Lower lobe of right lung (tissue), 2 donors: Measurements from ENCODE around the gene SLC27A1. TPM values are rescaled to one million over a fixed set of nuclear protein-coding genes. Genes with fewer than 3 reads are reported as not detected.

Experiments used
- ATAC-seq, 2 donors: fragments of 200-7000 bp; cut with Tn5 transposase; one replicate each; pipeline ENCODE4 v1.9.1; 2020 to 2022; ENCODE audit warnings: mild to moderate bottlenecking in 2 of 2, moderate library complexity in 2 of 2
- DNase-seq: peaks from one replicate; pipeline ENCODE4 v3.0.0-alpha.2; 2020
- H3K27ac ChIP-seq: fragments of 200-600 bp; one replicate; pipeline ENCODE4 v1.8.0; 2022
- H3K27me3 ChIP-seq: fragments of 200-600 bp; one replicate; pipeline ENCODE4 v1.8.0; 2022; ENCODE audit warnings: low read depth
- H3K36me3 ChIP-seq: fragments of 200-600 bp; one replicate; pipeline ENCODE4 v1.8.0; 2022; ENCODE audit warnings: mild to moderate bottlenecking
- H3K4me1 ChIP-seq: fragments of 200-600 bp; one replicate; pipeline ENCODE4 v1.8.0; 2022
- H3K4me3 ChIP-seq: fragments of 200-600 bp; one replicate; pipeline ENCODE4 v1.8.0; 2022; ENCODE audit warnings: mild to moderate bottlenecking
- H3K9me3 ChIP-seq: fragments of 200-600 bp; one replicate; pipeline ENCODE4 v1.8.0; 2022
- intact Hi-C: fragments of 100-400 bp; cut with DNase I; formaldehyde crosslinking; loops from one replicate; pipeline ENCODE4 v1.11.0; 2022
- total RNA-seq: library from RNA; stranded (reverse); fragmentation: NEBNext Ultra II Directional; extraction: Animal tissue kit (Norgen Biotek cat#: 25700); gene quantifications from one replicate; pipeline ENCODE4 v1.2.1, GENCODE V29; 2021
- TF ChIP-seq, protein P1 (sequence below): fragments of 200-600 bp; IDR thresholded peaks from one replicate; pipeline ENCODE4 v1.8.0; 2022; ENCODE audit warnings: antibody characterized with exemption, mild to moderate bottlenecking
- donor health status: DM: no; HTN: yes; CAD: no; lungs with severe emphysema.

SLC27A1 gene
- total RNA-seq, 1 donor from 2014 or later, result 27.0 TPM

DNA sequence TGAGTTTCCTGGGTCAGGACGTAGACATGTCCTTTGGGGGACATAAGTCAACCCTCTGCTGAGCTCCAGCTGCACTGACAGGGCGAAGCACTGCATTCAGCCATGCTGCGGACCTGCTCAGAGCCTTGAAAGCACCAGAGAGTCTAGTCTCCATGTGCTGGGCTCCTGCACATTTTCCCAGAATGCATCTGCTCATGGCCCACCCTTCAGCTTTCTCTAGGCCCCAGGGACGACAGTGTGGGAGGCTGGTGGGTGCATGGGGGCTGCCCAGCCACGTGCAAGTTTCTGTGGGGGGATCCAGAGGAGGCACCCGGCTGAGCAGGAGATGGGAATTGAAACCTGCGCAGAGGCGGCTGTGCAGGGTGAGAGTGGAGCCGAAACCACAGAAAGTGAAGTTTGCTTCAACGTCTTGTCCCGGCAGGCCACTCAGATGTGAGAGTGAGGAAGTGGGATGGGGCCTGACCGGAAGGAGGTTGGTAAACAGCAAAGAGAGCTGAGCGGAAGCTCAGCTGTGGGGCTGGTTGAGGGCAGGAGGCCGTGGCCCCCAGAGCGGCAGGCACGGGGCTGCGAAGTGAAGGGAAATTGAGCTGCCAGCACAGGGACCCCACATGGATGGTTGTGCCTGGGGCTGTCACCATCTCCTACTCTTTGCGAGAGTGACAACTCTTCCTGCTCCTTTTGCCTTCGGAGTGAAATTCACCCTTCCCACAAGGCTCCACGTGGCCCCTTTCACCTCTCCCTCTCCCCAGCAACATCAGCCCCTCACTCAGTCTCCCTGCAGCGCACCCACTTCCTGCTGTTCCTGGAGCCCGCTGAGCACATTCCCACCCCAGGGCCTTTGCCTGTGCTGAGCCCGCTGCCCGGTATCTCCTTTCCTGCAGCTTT is 52.9 kb downstream of the SLC27A1 start:
- H3K4me3 ChIP-seq, result peak overlapping the region; percentile 4

DNA sequence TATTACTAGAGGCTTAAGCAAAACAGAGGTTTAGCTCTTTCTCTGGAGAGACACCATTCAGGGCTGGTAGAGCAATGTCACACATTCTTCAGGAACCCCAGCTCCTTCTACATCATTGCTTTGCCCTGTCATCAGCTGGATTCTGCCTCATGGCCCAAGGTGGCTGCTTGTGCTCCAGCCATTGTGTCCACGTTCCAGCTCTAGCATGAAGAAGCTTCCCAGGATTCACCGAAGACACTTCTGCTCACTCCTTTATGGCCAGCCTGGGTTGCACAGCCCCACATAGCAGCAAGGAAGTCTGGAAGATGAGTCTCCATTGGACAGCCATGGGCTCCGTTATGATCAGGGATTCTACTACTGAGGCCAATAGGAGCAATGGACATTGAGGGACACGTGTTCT is 54.3 kb downstream of the SLC27A1 start:
- Histone ChIP-seq H3K27me3 (peaks cover 9% of the 10 kb centered on the region), H3K36me3 (peaks cover 13% of the 10 kb centered on the region), H3K9me3 (no peaks in the 10 kb centered on the region), H3K4me1 (peaks cover 22% of the 10 kb centered on the region), H3K4me3 (no peak overlapping the region), H3K27ac (no peak overlapping the region)
- TF ChIP-seq, protein P1, sequence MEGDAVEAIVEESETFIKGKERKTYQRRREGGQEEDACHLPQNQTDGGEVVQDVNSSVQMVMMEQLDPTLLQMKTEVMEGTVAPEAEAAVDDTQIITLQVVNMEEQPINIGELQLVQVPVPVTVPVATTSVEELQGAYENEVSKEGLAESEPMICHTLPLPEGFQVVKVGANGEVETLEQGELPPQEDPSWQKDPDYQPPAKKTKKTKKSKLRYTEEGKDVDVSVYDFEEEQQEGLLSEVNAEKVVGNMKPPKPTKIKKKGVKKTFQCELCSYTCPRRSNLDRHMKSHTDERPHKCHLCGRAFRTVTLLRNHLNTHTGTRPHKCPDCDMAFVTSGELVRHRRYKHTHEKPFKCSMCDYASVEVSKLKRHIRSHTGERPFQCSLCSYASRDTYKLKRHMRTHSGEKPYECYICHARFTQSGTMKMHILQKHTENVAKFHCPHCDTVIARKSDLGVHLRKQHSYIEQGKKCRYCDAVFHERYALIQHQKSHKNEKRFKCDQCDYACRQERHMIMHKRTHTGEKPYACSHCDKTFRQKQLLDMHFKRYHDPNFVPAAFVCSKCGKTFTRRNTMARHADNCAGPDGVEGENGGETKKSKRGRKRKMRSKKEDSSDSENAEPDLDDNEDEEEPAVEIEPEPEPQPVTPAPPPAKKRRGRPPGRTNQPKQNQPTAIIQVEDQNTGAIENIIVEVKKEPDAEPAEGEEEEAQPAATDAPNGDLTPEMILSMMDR, result no peak
- DNase-seq (no peak), ATAC-seq (no peak)
- intact Hi-C loops, result no loop called here

More for the DNA sequence above, 52.9 kb downstream of the SLC27A1 start:
- DNase-seq (peak; percentile 85), ATAC-seq (peak; percentile 82 to 88)
- peaks cover 22% of the 10 kb centered on the region for H3K4me1 ChIP-seq
- intact Hi-C loops, result no loop called here
- peak overlapping the region; percentile 83 for H3K27ac ChIP-seq
- TF ChIP-seq, protein P1, result no peak
- no peaks in the 10 kb centered on the region for H3K27me3 ChIP-seq
- H3K9me3 ChIP-seq, result peaks cover 3% of the 10 kb centered on the region
- H3K36me3 ChIP-seq, result peaks cover 18% of the 10 kb centered on the region

DNA sequence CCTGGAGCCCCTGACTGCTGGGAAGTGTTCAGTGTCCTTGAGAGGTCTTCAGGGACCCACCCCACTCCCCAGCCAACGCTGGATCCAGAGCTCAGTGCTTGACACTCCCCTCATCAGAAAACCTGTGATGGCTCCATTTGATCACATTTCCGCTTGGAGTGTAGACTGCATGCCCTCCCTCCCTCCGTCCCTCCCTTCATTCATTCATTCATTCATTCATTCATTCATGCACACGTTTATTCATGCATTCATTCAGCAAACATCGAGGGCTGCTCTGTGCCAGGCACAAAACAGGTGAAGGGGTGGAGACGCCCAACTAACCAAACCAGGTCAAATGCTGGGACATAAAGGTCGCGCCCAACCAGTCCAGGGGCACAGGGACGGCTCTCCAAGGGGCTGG is 54.8 kb downstream of the SLC27A1 start:
- Histone ChIP-seq H3K4me3 (no peak overlapping the region), H3K9me3 (no peaks in the 10 kb centered on the region), H3K36me3 (peaks cover 9% of the 10 kb centered on the region), H3K4me1 (peaks cover 22% of the 10 kb centered on the region), H3K27me3 (peaks cover 9% of the 10 kb centered on the region), H3K27ac (no peak overlapping the region)
- intact Hi-C loops, result no loop called here
- DNase-seq (no peak), ATAC-seq (no peak)
- TF ChIP-seq, protein P1, result no peak

DNA sequence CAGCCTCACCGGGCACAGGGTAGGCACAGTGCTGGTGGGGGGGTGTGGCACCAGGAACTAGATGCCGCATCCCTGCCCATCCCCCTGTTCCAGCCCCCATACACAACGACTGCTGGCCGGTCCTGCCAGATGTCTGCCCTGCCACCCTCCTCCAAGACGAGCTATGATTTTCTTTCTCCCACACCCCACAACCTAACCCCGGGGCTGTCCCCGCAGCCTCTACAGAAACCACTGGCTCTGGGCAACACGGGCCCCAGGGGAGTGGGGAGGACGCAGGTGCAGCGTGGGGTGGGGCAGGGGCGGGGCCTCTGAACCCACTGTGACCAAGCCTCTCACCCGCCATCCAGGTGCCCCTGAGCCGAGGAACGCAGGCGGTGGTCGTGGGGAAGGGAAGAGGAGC is 56.6 kb downstream of the SLC27A1 start:
- ATAC-seq (no peak), DNase-seq (no peak)
- H3K27me3 ChIP-seq, result peaks cover 11% of the 10 kb centered on the region
- intact Hi-C loops, result no loop called here
- H3K4me3 ChIP-seq, result no peak overlapping the region
- no peaks in the 10 kb centered on the region for H3K9me3 ChIP-seq
- TF ChIP-seq, protein P1, result no peak
- no peak overlapping the region for H3K27ac ChIP-seq
- H3K4me1 ChIP-seq, result peaks cover 22% of the 10 kb centered on the region
- H3K36me3 ChIP-seq, result no peaks in the 10 kb centered on the region

DNA sequence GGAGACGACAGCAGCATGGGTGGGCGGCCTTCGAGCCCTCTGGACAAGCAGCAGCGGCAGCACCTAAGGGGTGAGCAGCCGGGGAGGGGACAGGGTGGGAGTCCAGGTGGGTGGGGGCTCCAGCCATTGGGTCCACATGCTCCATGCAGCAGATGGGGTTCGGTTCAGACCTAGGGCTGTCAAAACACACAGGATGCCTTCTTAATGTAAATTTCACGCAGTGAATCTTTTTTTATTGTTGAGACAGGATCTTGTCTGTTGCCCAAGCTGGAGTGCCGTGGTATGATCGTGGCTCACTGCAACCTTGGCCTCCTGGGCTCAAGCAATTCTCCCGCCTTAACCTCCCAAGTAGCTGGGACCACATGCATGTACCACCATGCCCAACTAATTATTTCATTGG is 57.0 kb downstream of the SLC27A1 start:
- no peak for DNase-seq
- TF ChIP-seq, protein P1, result no peak
- intact Hi-C loops, result no loop called here
- H3K9me3 ChIP-seq, result no peaks in the 10 kb centered on the region
- peaks cover 20% of the 10 kb centered on the region for H3K4me1 ChIP-seq
- no peak overlapping the region for H3K27ac ChIP-seq
- peaks cover 12% of the 10 kb centered on the region for H3K27me3 ChIP-seq
- ATAC-seq, result no peak
- H3K36me3 ChIP-seq, result no peaks in the 10 kb centered on the region
- H3K4me3 ChIP-seq, result no peak overlapping the region
